ENCODE data around the gene CSK. TPM values are rescaled to one million over a fixed set of nuclear protein-coding genes. Genes with fewer than 3 reads are reported as not detected.
A peak's percentile ranks its signal among the peaks of the same experiment; 100 is the strongest.

The CSK gene
- 241 TPM for polyA plus RNA-seq (2012; ENCODE audit: insufficient read length, low read depth)

GRCh38 chr15:74781431-74782258 lies at the start of gene CSK:
TSS of gene CSK (plus strand) at chr15:74782080. CDS start at chr15:74798298, 16,218 bp downstream.
- TF ChIP-seq TAF1 (IDR thresholded peaks at IDR 0.05; ENCODE audit: borderline replicate concordance, insufficient read depth, low read length): 0 out of 2 replicates have a peak, but pooled peaks have one; percentile 32
- 0 out of 4 replicates have a peak, but pooled peaks of 1 of the 2 experiments have one; percentile 43 for TF ChIP-seq REST (IDR thresholded peaks at IDR 0.05; ENCODE audit: insufficient read depth in 1 of 2, low read depth in 2 of 2, low read length in 2 of 2)
- TF ChIP-seq POLR2AphosphoS5 (IDR thresholded peaks at IDR 0.05; ENCODE audit: low read depth, low read length): peak; percentile 45
- no peak for TF ChIP-seq FOXP2 (optimal IDR thresholded peaks at IDR 0.05; ENCODE audit: borderline replicate concordance, extremely low read depth, extremely low read length, insufficient read depth)
- peak; percentile 68; the same call in 1 of the 2 replicates for TF ChIP-seq SIN3A (IDR thresholded peaks at IDR 0.05; ENCODE audit: borderline replicate concordance, insufficient read depth, low read length)

GRCh38 chr15:74732846-74733245 lies 49.0 kb upstream of the CSK start:
- no peak for TF ChIP-seq SIN3A (IDR thresholded peaks at IDR 0.05; ENCODE audit: borderline replicate concordance, insufficient read depth, low read length)
- no peak for TF ChIP-seq FOXP2 (optimal IDR thresholded peaks at IDR 0.05; ENCODE audit: borderline replicate concordance, extremely low read depth, extremely low read length, insufficient read depth)
- TF ChIP-seq POLR2AphosphoS5 (IDR thresholded peaks at IDR 0.05; ENCODE audit: low read depth, low read length): no peak
- TF ChIP-seq REST (IDR thresholded peaks at IDR 0.05; ENCODE audit: insufficient read depth in 1 of 2, low read depth in 2 of 2, low read length in 2 of 2): no peak
- TF ChIP-seq TAF1 (IDR thresholded peaks at IDR 0.05; ENCODE audit: borderline replicate concordance, insufficient read depth, low read length): no peak

- TF ChIP-seq SIN3A (IDR thresholded peaks at IDR 0.05; ENCODE audit: borderline replicate concordance, insufficient read depth, low read length): no peak
- no peak for TF ChIP-seq REST (IDR thresholded peaks at IDR 0.05; ENCODE audit: insufficient read depth in 1 of 2, low read depth in 2 of 2, low read length in 2 of 2)
- TF ChIP-seq TAF1 (IDR thresholded peaks at IDR 0.05; ENCODE audit: borderline replicate concordance, insufficient read depth, low read length): no peak
- TF ChIP-seq POLR2AphosphoS5 (IDR thresholded peaks at IDR 0.05; ENCODE audit: low read depth, low read length): no peak
- no peak for TF ChIP-seq FOXP2 (optimal IDR thresholded peaks at IDR 0.05; ENCODE audit: borderline replicate concordance, extremely low read depth, extremely low read length, insufficient read depth)
Measured at GRCh38 chr15:74733269-74733668, 48.6 kb upstream of the CSK start.

- no peak for TF ChIP-seq FOXP2 (optimal IDR thresholded peaks at IDR 0.05; ENCODE audit: borderline replicate concordance, extremely low read depth, extremely low read length, insufficient read depth)
Measured at GRCh38 chr15:74735305-74735704, 46.6 kb upstream of the CSK start.

- no peak for TF ChIP-seq POLR2AphosphoS5 (IDR thresholded peaks at IDR 0.05; ENCODE audit: low read depth, low read length)
- TF ChIP-seq FOXP2 (optimal IDR thresholded peaks at IDR 0.05; ENCODE audit: borderline replicate concordance, extremely low read depth, extremely low read length, insufficient read depth): no peak
- TF ChIP-seq SIN3A (IDR thresholded peaks at IDR 0.05; ENCODE audit: borderline replicate concordance, insufficient read depth, low read length): no peak
- TF ChIP-seq REST (IDR thresholded peaks at IDR 0.05; ENCODE audit: insufficient read depth in 1 of 2, low read depth in 2 of 2, low read length in 2 of 2): no peak
- TF ChIP-seq TAF1 (IDR thresholded peaks at IDR 0.05; ENCODE audit: borderline replicate concordance, insufficient read depth, low read length): no peak
Measured at GRCh38 chr15:74742422-74742821, 39.5 kb upstream of the CSK start.

Measured in PFSK-1 (cell line).